SU-DHL-6 (cell line): Measurements from ENCODE around the gene HNRNPA1L2.

Experiments
- H2AFZ ChIP-seq: fragments of 200-600 bp; sonication (generic); 2 replicates; pipeline ENCODE4 v1.6.1; 2014; ENCODE audit warnings: low read depth, mild to moderate bottlenecking, moderate library complexity, mixed read lengths, antibody characterized with exemption, low read length; ENCODE audit not compliant: severe bottlenecking
- H3F3A ChIP-seq: fragments of 200-600 bp; shearing (Covaris generic); 2 replicates; pipeline ENCODE4 v1.6.0; 2016; ENCODE audit warnings: antibody characterized with exemption, mild to moderate bottlenecking; ENCODE audit not compliant: insufficient read depth
- H3K27ac ChIP-seq: fragments of 200-600 bp; sonication (generic); 2 replicates; pipeline ENCODE4 v1.5.1; 2016; ENCODE audit warnings: low read depth, mild to moderate bottlenecking, low read length, moderate library complexity, mixed read lengths
- H3K27me3 ChIP-seq: fragments of 200-600 bp; sonication (generic), shearing (Covaris generic); 2 replicates; pipeline ENCODE4 v1.6.0; 2014; ENCODE audit warnings: mild to moderate bottlenecking, low read length
- H3K36me3 ChIP-seq: fragments of 200-600 bp; sonication (generic); 2 replicates; pipeline ENCODE4 v1.6.1; 2014; ENCODE audit warnings: mild to moderate bottlenecking, low read length, mixed read lengths
- H3K4me2 ChIP-seq: fragments of 300-600, 200-600 bp; shearing (Covaris generic), sonication (generic); 2 replicates; pipeline ENCODE4 v1.6.0; 2014; ENCODE audit warnings: low read length, low read depth, mild to moderate bottlenecking; ENCODE audit not compliant: poor library complexity, severe bottlenecking
- H3K4me3 ChIP-seq: fragments of 200-600 bp; sonication (generic); 2 replicates; pipeline ENCODE4 v1.5.1; 2014; ENCODE audit warnings: antibody characterized with exemption, low read length, mild to moderate bottlenecking, mixed read lengths; ENCODE audit not compliant: insufficient read depth, poor library complexity, severe bottlenecking
- H3K79me2 ChIP-seq: fragments of 200-600 bp; sonication (generic); 2 replicates; pipeline ENCODE4 v1.6.1; 2014; ENCODE audit warnings: mild to moderate bottlenecking, low read length, moderate library complexity; ENCODE audit not compliant: insufficient read depth
- H3K9ac ChIP-seq: fragments of 200-600 bp; sonication (generic); 2 replicates; pipeline ENCODE4 v1.7.0; 2014; ENCODE audit warnings: mild to moderate bottlenecking, low read length
- H3K9me2 ChIP-seq: fragments of 200-600 bp; sonication (generic); replicated peaks from 2 replicates; pipeline ENCODE4 v1.6.1; 2014; ENCODE audit warnings: low read length; ENCODE audit not compliant: insufficient read depth
- H3K9me3 ChIP-seq: fragments of 200-600 bp; sonication (generic); 2 replicates; pipeline ENCODE4 v1.6.1; 2014; ENCODE audit warnings: low read length, mixed read lengths; ENCODE audit not compliant: insufficient read depth
- H4K20me1 ChIP-seq: fragments of 200-600 bp; sonication (generic); 2 replicates; pipeline ENCODE4 v1.6.1; 2014; ENCODE audit warnings: low read depth, mild to moderate bottlenecking, antibody characterized with exemption, low read length, moderate library complexity, mixed read lengths
- CTCF ChIP-seq: fragments of 200-600 bp; sonication (generic); IDR thresholded peaks from one replicate; pipeline ENCODE4 v1.5.1; 2017; ENCODE audit warnings: antibody characterized with exemption, mild to moderate bottlenecking, low read length, moderate library complexity; ENCODE audit not compliant: insufficient read depth, poor library complexity, severe bottlenecking
- EZH2phosphoT487 ChIP-seq: fragments of 200-600 bp; sonication (generic), shearing (Covaris generic); conservative IDR thresholded peaks from 2 replicates; pipeline ENCODE4 v1.6.1; 2018; ENCODE audit warnings: mild to moderate bottlenecking, antibody characterized with exemption, low read length, moderate library complexity, mixed read lengths

HNRNPA1L2 gene

GRCh38 chr13:52659340-52659739 is 17.1 kb downstream of the HNRNPA1L2 start:
- TF ChIP-seq CTCF (no peak), EZH2phosphoT487 (no peak)
- H3K9me3 ChIP-seq: no peaks in the 10 kb centered on the region
- H4K20me1 ChIP-seq: 0 out of 2 replicates have a peak, but pooled peaks cover 3% of the 10 kb centered on the region
- no peak overlapping the region for H3K27ac ChIP-seq
- no peak overlapping the region for H3K4me2 ChIP-seq
- no peaks in the 10 kb centered on the region for H3K27me3 ChIP-seq
- no peak overlapping the region for H3K4me3 ChIP-seq
- H3K79me2 ChIP-seq: peaks cover 45% of the 10 kb centered on the region
- peaks cover 37% of the 10 kb centered on the region; the same call in 1 of the 2 replicates for H3K36me3 ChIP-seq
- no peak overlapping the region for H3K9ac ChIP-seq
- no peaks in the 10 kb centered on the region for H3K9me2 ChIP-seq
- peaks cover 13% of the 10 kb centered on the region; the same call in 1 of the 2 replicates for H3F3A ChIP-seq
- H2AFZ ChIP-seq: no peak overlapping the region

- Histone ChIP-seq H2AFZ (no peak overlapping the region), H3K9me2 (no peaks in the 10 kb centered on the region), H4K20me1 (0 out of 2 replicates have a peak, but pooled peaks cover 2% of the 10 kb centered on the region), H3K27me3 (no peaks in the 10 kb centered on the region), H3K9ac (no peak overlapping the region), H3K36me3 (peaks cover 40% of the 10 kb centered on the region), H3K4me2 (no peak overlapping the region), H3K9me3 (no peaks in the 10 kb centered on the region), H3K27ac (no peak overlapping the region), H3K4me3 (no peak overlapping the region), H3F3A (peaks cover 9% of the 10 kb centered on the region; the same call in 1 of the 2 replicates), H3K79me2 (no peaks in the 10 kb centered on the region)
- TF ChIP-seq CTCF (no peak), EZH2phosphoT487 (no peak)
Measured at GRCh38 chr13:52664272-52664671, 22.0 kb downstream of the HNRNPA1L2 start.

- TF ChIP-seq CTCF (peak; percentile 41), EZH2phosphoT487 (no peak)
- H3F3A ChIP-seq: peaks cover 9% of the 10 kb centered on the region; the same call in 1 of the 2 replicates
- no peak overlapping the region for H3K4me2 ChIP-seq
- no peak overlapping the region for H3K27ac ChIP-seq
- 0 out of 2 replicates have a peak, but pooled peaks cover 2% of the 10 kb centered on the region for H4K20me1 ChIP-seq
- H2AFZ ChIP-seq: no peak overlapping the region
- H3K36me3 ChIP-seq: peaks cover 43% of the 10 kb centered on the region
- no peak overlapping the region for H3K9ac ChIP-seq
- H3K4me3 ChIP-seq: no peak overlapping the region
- H3K27me3 ChIP-seq: no peaks in the 10 kb centered on the region
- H3K9me3 ChIP-seq: no peaks in the 10 kb centered on the region
- no peaks in the 10 kb centered on the region for H3K9me2 ChIP-seq
- H3K79me2 ChIP-seq: no peaks in the 10 kb centered on the region
Measured at GRCh38 chr13:52665325-52665724, 23.1 kb downstream of the HNRNPA1L2 start.
